HG03060 (cell line): ENCODE results near the gene RAB31.
"Not testable (repeated sequence)": the region's sequence is repeated elsewhere in the genome, so short reads cannot be mapped to it uniquely, and the experiment has no call there.

ENCODE experiments used
- ATAC-seq: cut with Tn5 transposase; IDR thresholded peaks from one replicate; pipeline ENCODE4 v1.9.1; 2021; ENCODE audit warnings: low read depth, moderate number of reproducible peaks; ENCODE audit not compliant: unreplicated experiment

Gene RAB31

DNA sequence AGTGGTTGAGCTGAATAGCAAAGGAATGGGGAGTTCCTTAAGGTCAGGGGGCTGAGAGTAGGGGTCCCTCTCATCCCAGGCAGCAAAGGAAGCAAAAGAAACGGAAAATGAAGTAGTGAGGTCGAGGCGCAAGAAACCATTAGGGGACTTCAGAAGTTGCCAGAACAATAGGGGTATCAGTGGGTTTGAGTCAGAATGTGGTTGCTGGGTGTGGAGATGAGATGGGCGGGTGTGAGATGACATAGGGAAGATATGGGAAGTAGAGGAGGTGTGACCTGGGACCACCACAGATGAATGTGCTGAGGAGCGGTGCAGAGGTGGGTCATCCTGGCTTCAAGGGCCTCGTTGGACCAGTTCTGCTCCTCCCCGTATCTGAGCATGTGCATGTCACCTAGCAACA, 192.6 kb downstream of the RAB31 start:
- no peak for ATAC-seq

GRCh38 chr18:9901377-9901776, 193.3 kb downstream of the RAB31 start:
- ATAC-seq = no peak

DNA sequence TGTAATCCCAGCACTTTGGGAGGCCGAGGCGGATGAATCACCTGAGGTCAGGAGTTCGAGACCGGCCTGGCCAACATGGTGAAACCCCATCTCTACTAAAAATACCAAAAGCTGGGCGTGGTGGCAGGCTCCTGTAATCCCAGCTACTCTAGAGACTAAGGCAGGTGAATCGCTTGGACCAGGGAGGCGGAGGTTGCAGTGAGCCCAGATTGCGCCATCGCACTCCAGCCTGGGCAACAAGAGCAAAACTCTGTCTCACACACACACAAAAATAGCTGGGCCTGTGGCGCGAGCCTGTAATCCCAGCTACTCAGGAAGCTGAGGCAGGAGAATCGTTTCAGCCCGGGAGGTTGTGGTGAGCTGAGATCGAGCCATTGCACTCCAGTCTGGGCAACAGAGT, 194.2 kb downstream of the RAB31 start:
- ATAC-seq = not testable (repeated sequence)

DNA sequence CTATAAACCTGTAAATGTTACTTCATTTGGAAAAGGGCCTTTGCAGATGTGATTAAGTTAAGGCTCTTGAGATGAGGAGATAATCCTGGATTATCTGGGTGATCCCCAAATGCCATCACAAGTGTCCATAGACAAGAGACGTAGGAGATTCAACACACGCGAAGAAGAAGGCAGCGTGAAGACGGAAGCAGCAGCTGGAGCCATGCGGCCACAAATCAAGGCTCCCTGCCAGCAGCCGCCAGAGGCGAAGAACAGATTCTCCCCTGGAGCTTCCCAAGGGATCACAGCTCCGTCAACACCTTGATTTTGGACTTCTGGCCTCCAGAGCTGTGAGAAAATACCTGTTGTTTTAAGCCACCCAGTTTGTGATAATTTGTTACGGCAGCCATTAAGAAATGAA, 194.7 kb downstream of the RAB31 start:
- ATAC-seq = no peak

DNA sequence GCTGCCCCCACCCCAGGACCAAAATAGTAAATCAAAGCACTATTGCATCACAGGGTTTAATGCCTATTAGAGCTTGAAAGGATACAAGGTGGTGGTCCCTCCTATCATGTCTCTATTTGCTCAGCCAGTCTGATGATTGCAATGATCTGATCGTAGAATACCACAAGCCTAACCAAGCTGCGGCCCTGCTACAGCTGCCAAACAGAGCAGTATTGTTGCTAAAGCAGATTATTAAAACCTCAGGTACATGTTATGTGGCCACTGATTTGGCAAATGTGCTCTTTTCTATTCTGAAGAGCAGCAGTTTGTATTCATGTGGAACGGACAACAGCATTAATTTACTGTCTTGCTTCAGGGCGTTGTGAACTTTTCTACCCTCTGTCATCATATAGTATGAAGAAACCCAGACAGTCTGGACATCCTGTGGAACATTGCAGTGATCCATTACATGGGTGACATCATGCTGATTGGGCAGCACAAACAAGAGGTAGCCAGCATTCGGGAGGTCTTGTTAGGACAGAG, 197.4 kb downstream of the RAB31 start:
- ATAC-seq = no peak

DNA sequence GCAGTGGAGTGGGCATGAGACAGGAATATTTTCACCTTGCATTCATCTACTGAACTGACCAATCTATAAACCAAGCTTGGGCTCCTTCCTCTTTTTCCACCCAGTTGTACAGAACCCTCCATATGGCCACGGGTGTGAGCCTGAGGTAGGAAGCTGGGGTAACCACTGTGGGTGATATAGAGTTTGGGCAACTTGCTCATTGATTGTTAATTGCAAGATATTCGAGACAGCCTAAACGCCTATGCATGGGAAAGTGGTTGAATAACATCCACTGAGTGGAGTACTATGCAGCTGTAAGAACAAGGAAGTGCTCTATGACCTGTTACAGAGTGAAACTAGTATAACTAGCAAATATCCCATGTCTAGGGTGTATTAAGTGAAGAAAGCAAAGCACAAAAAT, 198.4 kb downstream of the RAB31 start:
- ATAC-seq = no peak

GRCh38 chr18:9907867-9908266, 199.8 kb downstream of the RAB31 start:
- ATAC-seq = no peak

GRCh38 chr18:9910071-9910470, 202.0 kb downstream of the RAB31 start:
- no peak for ATAC-seq

GRCh38 chr18:9910661-9911060, 202.6 kb downstream of the RAB31 start:
- ATAC-seq = no peak

DNA sequence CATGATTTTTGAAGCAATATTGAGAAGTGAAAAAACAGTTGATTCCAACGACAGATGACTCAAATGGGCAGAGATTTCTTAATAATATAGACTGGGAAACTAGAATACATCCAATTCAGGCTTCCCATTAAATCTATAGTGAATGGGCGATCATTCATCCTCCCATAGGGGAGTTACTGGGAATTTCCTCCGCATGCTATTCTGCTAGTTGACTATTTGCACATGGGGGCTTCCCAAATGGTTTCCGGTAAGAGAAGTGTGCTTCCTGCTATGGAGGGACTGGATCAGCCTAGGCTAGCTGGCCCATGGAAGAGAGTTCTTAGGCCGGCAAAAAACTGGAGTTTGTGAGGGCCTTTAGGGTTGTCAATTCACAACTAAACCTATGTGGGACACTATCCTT, 203.1 kb downstream of the RAB31 start:
- no peak for ATAC-seq
